ENCODE results near the gene NLGN4X. TPM values are rescaled to one million over a fixed set of nuclear protein-coding genes. Genes with fewer than 3 reads are reported as not detected.

NLGN4X gene
- total RNA-seq, 2 donors from 2014 or later, result 0.66 to 1.0 TPM

- Histone ChIP-seq H3K27ac (no peak overlapping the region), H3K4me1 (no peaks in the 10 kb centered on the region), H3K36me3 (replicated peaks in 1 of 2; ENCODE audit: insufficient read depth in 1 of 2, low read depth in 2 of 2) (no peaks in the 10 kb centered on the region), H3K4me3 (no peak overlapping the region), H3K27me3 (no peaks in the 10 kb centered on the region), H3K9me3 (no peaks in the 10 kb centered on the region)
- DNase-seq (no peak), ATAC-seq (no peak)
- intact Hi-C loops (cut with DNase I), result no loop called here
- WGBS, 2 donors, result 82% methylated on average over 3 of the region's 3 CpGs; no CpG with 5 or more reads in 1 of the 2 donors
- no peak for TF ChIP-seq POLR2A (IDR thresholded peaks at IDR 0.05)
- no peak for TF ChIP-seq CTCF (IDR thresholded peaks at IDR 0.05)
These were observed 52.8 kb downstream of the NLGN4X start for GRCh38 chrX:6175914-6176313.

GRCh38 chrX:6170424-6170823 is 58.2 kb downstream of the NLGN4X start:
- DNase-seq (no peak), ATAC-seq (no peak)
- Histone ChIP-seq H3K4me3 (no peak overlapping the region), H3K4me1 (no peaks in the 10 kb centered on the region), H3K36me3 (replicated peaks in 1 of 2; ENCODE audit: insufficient read depth in 1 of 2, low read depth in 2 of 2) (no peaks in the 10 kb centered on the region), H3K27me3 (no peaks in the 10 kb centered on the region), H3K9me3 (no peaks in the 10 kb centered on the region), H3K27ac (no peak overlapping the region)
- intact Hi-C loops (cut with DNase I), result no loop called here
- TF ChIP-seq POLR2A (IDR thresholded peaks at IDR 0.05), result no peak
- no peak for TF ChIP-seq CTCF (IDR thresholded peaks at IDR 0.05)

GRCh38 chrX:6169407-6169806 is 59.3 kb downstream of the NLGN4X start:
- DNase-seq (no peak), ATAC-seq (no peak)
- TF ChIP-seq CTCF (IDR thresholded peaks at IDR 0.05) (no peak), POLR2A (IDR thresholded peaks at IDR 0.05) (no peak)
- no peak overlapping the region for H3K27ac ChIP-seq
- intact Hi-C loops (cut with DNase I), result no loop called here
- no peaks in the 10 kb centered on the region for H3K4me1 ChIP-seq
- H3K9me3 ChIP-seq, result no peaks in the 10 kb centered on the region
- WGBS, 2 donors, result 58 to 70% methylated on average over 6 to 8 of the region's 8 CpGs
- no peak overlapping the region for H3K4me3 ChIP-seq
- H3K36me3 ChIP-seq (replicated peaks in 1 of 2; ENCODE audit: insufficient read depth in 1 of 2, low read depth in 2 of 2), result no peaks in the 10 kb centered on the region
- H3K27me3 ChIP-seq, result no peaks in the 10 kb centered on the region

GRCh38 chrX:6163721-6164120 is 64.9 kb downstream of the NLGN4X start:
- no peak for TF ChIP-seq POLR2A (IDR thresholded peaks at IDR 0.05)
- TF ChIP-seq CTCF (IDR thresholded peaks at IDR 0.05), result no peak
- Histone ChIP-seq H3K36me3 (replicated peaks in 1 of 2; ENCODE audit: insufficient read depth in 1 of 2, low read depth in 2 of 2) (no peaks in the 10 kb centered on the region), H3K27ac (no peak overlapping the region), H3K27me3 (no peaks in the 10 kb centered on the region), H3K4me1 (no peaks in the 10 kb centered on the region), H3K9me3 (no peaks in the 10 kb centered on the region), H3K4me3 (no peak overlapping the region)
- ATAC-seq (no peak), DNase-seq (no peak)
- WGBS, 2 donors, result 44 to 62% methylated on average over 1 of the region's 1 CpG
- intact Hi-C loops (cut with DNase I), result no loop called here

- no peak for ATAC-seq
- Histone ChIP-seq H3K27me3 (no peaks in the 10 kb centered on the region), H3K4me3 (no peak overlapping the region), H3K9me3 (no peaks in the 10 kb centered on the region), H3K4me1 (no peaks in the 10 kb centered on the region), H3K36me3 (replicated peaks in 1 of 2; ENCODE audit: insufficient read depth in 1 of 2, low read depth in 2 of 2) (no peaks in the 10 kb centered on the region), H3K27ac (no peak overlapping the region)
- WGBS, 2 donors, result 56 to 58% methylated on average over 5 of the region's 5 CpGs
- TF ChIP-seq POLR2A (IDR thresholded peaks at IDR 0.05) (no peak), CTCF (IDR thresholded peaks at IDR 0.05) (no peak)
- no peak for DNase-seq
- intact Hi-C loops (cut with DNase I), result no loop called here
These were observed 69.2 kb downstream of the NLGN4X start for GRCh38 chrX:6159468-6159867.

Measured in body of pancreas (tissue), 4 donors.